GM23338 (cell line): Measurements from ENCODE around the gene PLA2G6. TPM values are rescaled to one million over a fixed set of nuclear protein-coding genes. Genes with fewer than 3 reads are reported as not detected.

Experiments
- ATAC-seq: fragments of 200-7000 bp; cut with Tn5 transposase; 3 replicates; pipeline ENCODE4 v1.9.1; 2020
- DNase-seq: peaks from one replicate; pipeline ENCODE4 v3.0.0-alpha.2; 2015; ENCODE audit warnings: low spot score
- H2AFZ ChIP-seq: fragments of 200-600 bp; sonication (generic); 2 replicates; pipeline ENCODE4 v1.8.0; 2016; ENCODE audit warnings: antibody characterized with exemption, mild to moderate bottlenecking, moderate library complexity
- H3F3A ChIP-seq: fragments of 200-600 bp; sonication (generic); replicated peaks from 2 replicates; pipeline ENCODE4 v1.8.0; 2017; ENCODE audit warnings: antibody characterized with exemption, mixed run types, low read depth
- H3K27ac ChIP-seq: fragments of 200-600 bp; sonication (generic); 2 replicates; pipeline ENCODE4 v1.6.1; 2016; ENCODE audit warnings: low read depth
- H3K27me3 ChIP-seq: fragments of 200-600 bp; sonication (generic); 2 replicates; pipeline ENCODE4 v1.8.0; 2016; ENCODE audit warnings: mild to moderate bottlenecking, mixed run types, moderate library complexity; ENCODE audit not compliant: insufficient read depth
- H3K36me3 ChIP-seq: fragments of 200-600 bp; sonication (generic); 2 replicates; pipeline ENCODE4 v1.8.0; 2016; ENCODE audit warnings: mild to moderate bottlenecking; ENCODE audit not compliant: insufficient read depth
- H3K4me1 ChIP-seq: fragments of 200-600 bp; sonication (generic); 2 replicates; pipeline ENCODE4 v1.8.0; 2016; ENCODE audit warnings: mild to moderate bottlenecking, moderate library complexity; ENCODE audit not compliant: insufficient read depth
- H3K4me2 ChIP-seq: fragments of 200-600 bp; sonication (generic); 2 replicates; pipeline ENCODE4 v1.7.1; 2017; ENCODE audit warnings: mixed run types
- H3K4me3 ChIP-seq: fragments of 200-600 bp; sonication (generic); 2 replicates; pipeline ENCODE4 v1.6.1; 2016; ENCODE audit warnings: mixed run types
- H3K79me2 ChIP-seq: fragments of 200-600 bp; sonication (generic); replicated peaks from 2 replicates; pipeline ENCODE4 v1.8.0; 2017; ENCODE audit warnings: mild to moderate bottlenecking; ENCODE audit not compliant: insufficient read depth
- H3K9me2 ChIP-seq: fragments of 200-600 bp; sonication (generic); 2 replicates; pipeline ENCODE4 v1.8.0; 2017; ENCODE audit not compliant: insufficient read depth
- H4K20me1 ChIP-seq: fragments of 200-600 bp; sonication (generic); replicated peaks from 2 replicates; pipeline ENCODE4 v1.8.0; 2017; ENCODE audit warnings: mild to moderate bottlenecking; ENCODE audit not compliant: insufficient read depth
- H3K27ac Mint-ChIP-seq: 2 replicates; pipeline ENCODE4 v1.8.0; 2020; ENCODE audit warnings: inconsistent platforms, mild to moderate bottlenecking, moderate library complexity, mixed read lengths
- H3K27me3 Mint-ChIP-seq: 3 replicates; pipeline ENCODE4 v1.8.0; 2022; ENCODE audit warnings: low read depth, mild to moderate bottlenecking, moderate library complexity, mixed read lengths, inconsistent platforms; ENCODE audit not compliant: insufficient read depth, poor library complexity
- H3K36me3 Mint-ChIP-seq: 3 replicates; pipeline ENCODE4 v1.8.0; 2021; ENCODE audit warnings: low read depth, mild to moderate bottlenecking, inconsistent platforms, moderate library complexity, mixed read lengths
- H3K4me1 Mint-ChIP-seq: 3 replicates; pipeline ENCODE4 v1.8.0; 2020; ENCODE audit warnings: mild to moderate bottlenecking, inconsistent platforms, mixed read lengths
- H3K4me3 Mint-ChIP-seq: 3 replicates; pipeline ENCODE4 v1.8.0; 2021; ENCODE audit warnings: moderate library complexity, mild to moderate bottlenecking, inconsistent platforms, mixed read lengths
- H3K9me3 Mint-ChIP-seq: 3 replicates; pipeline ENCODE4 v1.8.0; 2020; ENCODE audit warnings: moderate library complexity, mild to moderate bottlenecking, inconsistent platforms, mixed read lengths
- CREB1 ChIP-seq: fragments of 250-450 bp; sonication (Bioruptor Pico); IDR thresholded peaks from 2 replicates; pipeline ENCODE4 v1.5.0; 2020; ENCODE audit warnings: low read depth, mild to moderate bottlenecking, moderate library complexity
- EZH2 ChIP-seq: fragments of 200-600 bp; sonication (generic); IDR thresholded peaks from one replicate; pipeline ENCODE4 v1.8.0; 2017; ENCODE audit warnings: antibody characterized with exemption, mild to moderate bottlenecking, low read depth; ENCODE audit not compliant: unreplicated experiment
- EZH2phosphoT487 ChIP-seq: fragments of 200-600 bp; sonication (generic); IDR thresholded peaks from one replicate; pipeline ENCODE4 v1.8.1; 2018; ENCODE audit warnings: antibody characterized with exemption; ENCODE audit not compliant: unreplicated experiment
- JUNB ChIP-seq: IDR thresholded peaks from one replicate; pipeline ENCODE4 v1.6.1; 2016; ENCODE audit warnings: antibody characterized with exemption; ENCODE audit not compliant: unreplicated experiment
- NANOG ChIP-seq: IDR thresholded peaks from 2 replicates; pipeline ENCODE4 v1.6.1; 2016; ENCODE audit warnings: antibody characterized with exemption, borderline replicate concordance
- POLR2AphosphoS5 ChIP-seq: IDR thresholded peaks from 2 replicates; pipeline ENCODE4 v1.6.1; 2016; ENCODE audit warnings: antibody characterized with exemption, low read depth
- STAT1 ChIP-seq: IDR thresholded peaks from one replicate; pipeline ENCODE4 v1.6.1; 2016; ENCODE audit warnings: antibody characterized with exemption; ENCODE audit not compliant: unreplicated experiment
- ZNF114 ChIP-seq: fragments of 250-450 bp; sonication (Bioruptor Pico); IDR thresholded peaks from 2 replicates; pipeline ENCODE4 v1.5.0; 2020; ENCODE audit warnings: mild to moderate bottlenecking, moderate library complexity
- ZNF331 ChIP-seq: fragments of 250-450 bp; sonication (Bioruptor Pico); IDR thresholded peaks from 2 replicates; pipeline ENCODE4 v1.5.0; 2020; ENCODE audit warnings: low read depth, mild to moderate bottlenecking, moderate library complexity
- polyA plus RNA-seq: library from polyadenylated mRNA; unstranded; fragments of >200 nt; fragmentation: Nextera tagmentation; extraction: Ambion mirVana; gene quantifications from 2 replicates; pipeline ENCODE4 v1.2.1, GENCODE V29; 2016
- total RNA-seq: library from RNA; depleted of rRNA; stranded (reverse); fragments of >200 nt; shearing (Covaris generic); gene quantifications from 2 replicates; pipeline ENCODE4 v1.2.3, GENCODE V29; 2014
- TF ChIP-seq, protein P1 (sequence below): fragments of 250-450 bp; sonication (Bioruptor Pico); IDR thresholded peaks from 2 replicates; pipeline ENCODE4 v1.5.0; 2020; ENCODE audit warnings: mild to moderate bottlenecking, moderate library complexity
- TF ChIP-seq, protein P2 (sequence below): IDR thresholded peaks from one replicate; pipeline ENCODE4 v1.6.1; 2018; ENCODE audit warnings: antibody characterized with exemption; ENCODE audit not compliant: unreplicated experiment
- TF ChIP-seq, protein P3 (sequence below), 2 experiments: fragments of 200-600 bp in 1 of 2; sonication (generic) in 1 of 2; conservative IDR thresholded peaks; 2 replicates each; pipeline versions ENCODE4 v1.5.1 to v1.6.1; 2016 to 2017; ENCODE audit warnings: antibody characterized with exemption in 2 of 2, low read depth in 2 of 2, mild to moderate bottlenecking in 2 of 2, moderate library complexity in 1 of 2
- TF ChIP-seq, protein P4 (sequence below): IDR thresholded peaks from 2 replicates; pipeline ENCODE4 v1.6.1; 2016; ENCODE audit warnings: antibody characterized with exemption

The PLA2G6 gene
- total and polyA plus RNA-seq, 2 experiments from 2014 or later, result 4.5 to 12.6 TPM

- Mint-ChIP-seq H3K36me3 (peaks cover 3% of the 10 kb centered on the region; the same call in 1 of the 3 replicates), H3K9me3 (no peaks in the 10 kb centered on the region), H3K27me3 (peaks cover 3% of the 10 kb centered on the region)
Observed at GRCh38 chr22:38136607-38137006, 45.0 kb downstream of the PLA2G6 start.

More at GRCh38 chr22:38136607-38137006, 45.0 kb downstream of the PLA2G6 start:
- ATAC-seq, result no peak
- Histone ChIP-seq H3K9me2 (no peaks in the 10 kb centered on the region), H3K4me1 (no peaks in the 10 kb centered on the region), H4K20me1 (no peaks in the 10 kb centered on the region), H3F3A (no peaks in the 10 kb centered on the region), H3K4me3 (no peak overlapping the region), H3K36me3 (no peaks in the 10 kb centered on the region), H3K27ac (no peak overlapping the region), H3K4me2 (no peak overlapping the region), H3K79me2 (no peaks in the 10 kb centered on the region), H2AFZ (no peak overlapping the region), H3K27me3 (no peaks in the 10 kb centered on the region)
- no peak overlapping the region for H3K4me3 Mint-ChIP-seq
- no peak overlapping the region for H3K27ac Mint-ChIP-seq
- H3K4me1 Mint-ChIP-seq, result peaks cover 3% of the 10 kb centered on the region; the same call in 1 of the 3 replicates
- TF ChIP-seq ZNF331 (no peak), ZNF114 (no peak), JUNB (no peak), EZH2 (no peak), STAT1 (no peak), NANOG (no peak), CREB1 (CRISPR knock-in tag) (no peak), EZH2phosphoT487 (no peak), POLR2AphosphoS5 (no peak)
- TF ChIP-seq, protein P1, sequence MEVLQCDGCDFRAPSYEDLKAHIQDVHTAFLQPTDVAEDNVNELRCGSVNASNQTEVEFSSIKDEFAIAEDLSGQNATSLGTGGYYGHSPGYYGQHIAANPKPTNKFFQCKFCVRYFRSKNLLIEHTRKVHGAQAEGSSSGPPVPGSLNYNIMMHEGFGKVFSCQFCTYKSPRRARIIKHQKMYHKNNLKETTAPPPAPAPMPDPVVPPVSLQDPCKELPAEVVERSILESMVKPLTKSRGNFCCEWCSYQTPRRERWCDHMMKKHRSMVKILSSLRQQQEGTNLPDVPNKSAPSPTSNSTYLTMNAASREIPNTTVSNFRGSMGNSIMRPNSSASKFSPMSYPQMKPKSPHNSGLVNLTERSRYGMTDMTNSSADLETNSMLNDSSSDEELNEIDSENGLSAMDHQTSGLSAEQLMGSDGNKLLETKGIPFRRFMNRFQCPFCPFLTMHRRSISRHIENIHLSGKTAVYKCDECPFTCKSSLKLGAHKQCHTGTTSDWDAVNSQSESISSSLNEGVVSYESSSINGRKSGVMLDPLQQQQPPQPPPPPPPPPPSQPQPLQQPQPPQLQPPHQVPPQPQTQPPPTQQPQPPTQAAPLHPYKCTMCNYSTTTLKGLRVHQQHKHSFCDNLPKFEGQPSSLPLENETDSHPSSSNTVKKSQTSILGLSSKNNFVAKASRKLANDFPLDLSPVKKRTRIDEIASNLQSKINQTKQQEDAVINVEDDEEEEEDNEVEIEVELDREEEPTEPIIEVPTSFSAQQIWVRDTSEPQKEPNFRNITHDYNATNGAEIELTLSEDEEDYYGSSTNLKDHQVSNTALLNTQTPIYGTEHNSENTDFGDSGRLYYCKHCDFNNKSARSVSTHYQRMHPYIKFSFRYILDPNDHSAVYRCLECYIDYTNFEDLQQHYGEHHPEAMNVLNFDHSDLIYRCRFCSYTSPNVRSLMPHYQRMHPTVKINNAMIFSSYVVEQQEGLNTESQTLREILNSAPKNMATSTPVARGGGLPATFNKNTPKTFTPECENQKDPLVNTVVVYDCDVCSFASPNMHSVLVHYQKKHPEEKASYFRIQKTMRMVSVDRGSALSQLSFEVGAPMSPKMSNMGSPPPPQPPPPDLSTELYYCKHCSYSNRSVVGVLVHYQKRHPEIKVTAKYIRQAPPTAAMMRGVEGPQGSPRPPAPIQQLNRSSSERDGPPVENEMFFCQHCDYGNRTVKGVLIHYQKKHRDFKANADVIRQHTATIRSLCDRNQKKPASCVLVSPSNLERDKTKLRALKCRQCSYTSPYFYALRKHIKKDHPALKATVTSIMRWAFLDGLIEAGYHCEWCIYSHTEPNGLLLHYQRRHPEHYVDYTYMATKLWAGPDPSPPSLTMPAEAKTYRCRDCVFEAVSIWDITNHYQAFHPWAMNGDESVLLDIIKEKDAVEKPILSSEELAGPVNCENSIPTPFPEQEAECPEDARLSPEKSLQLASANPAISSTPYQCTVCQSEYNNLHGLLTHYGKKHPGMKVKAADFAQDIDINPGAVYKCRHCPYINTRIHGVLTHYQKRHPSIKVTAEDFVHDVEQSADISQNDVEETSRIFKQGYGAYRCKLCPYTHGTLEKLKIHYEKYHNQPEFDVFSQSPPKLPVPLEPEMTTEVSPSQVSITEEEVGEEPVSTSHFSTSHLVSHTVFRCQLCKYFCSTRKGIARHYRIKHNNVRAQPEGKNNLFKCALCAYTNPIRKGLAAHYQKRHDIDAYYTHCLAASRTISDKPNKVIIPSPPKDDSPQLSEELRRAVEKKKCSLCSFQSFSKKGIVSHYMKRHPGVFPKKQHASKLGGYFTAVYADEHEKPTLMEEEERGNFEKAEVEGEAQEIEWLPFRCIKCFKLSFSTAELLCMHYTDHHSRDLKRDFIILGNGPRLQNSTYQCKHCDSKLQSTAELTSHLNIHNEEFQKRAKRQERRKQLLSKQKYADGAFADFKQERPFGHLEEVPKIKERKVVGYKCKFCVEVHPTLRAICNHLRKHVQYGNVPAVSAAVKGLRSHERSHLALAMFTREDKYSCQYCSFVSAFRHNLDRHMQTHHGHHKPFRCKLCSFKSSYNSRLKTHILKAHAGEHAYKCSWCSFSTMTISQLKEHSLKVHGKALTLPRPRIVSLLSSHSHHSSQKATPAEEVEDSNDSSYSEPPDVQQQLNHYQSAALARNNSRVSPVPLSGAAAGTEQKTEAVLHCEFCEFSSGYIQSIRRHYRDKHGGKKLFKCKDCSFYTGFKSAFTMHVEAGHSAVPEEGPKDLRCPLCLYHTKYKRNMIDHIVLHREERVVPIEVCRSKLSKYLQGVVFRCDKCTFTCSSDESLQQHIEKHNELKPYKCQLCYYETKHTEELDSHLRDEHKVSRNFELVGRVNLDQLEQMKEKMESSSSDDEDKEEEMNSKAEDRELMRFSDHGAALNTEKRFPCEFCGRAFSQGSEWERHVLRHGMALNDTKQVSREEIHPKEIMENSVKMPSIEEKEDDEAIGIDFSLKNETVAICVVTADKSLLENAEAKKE (CRISPR knock-in tag), result no peak
- TF ChIP-seq, protein P2, sequence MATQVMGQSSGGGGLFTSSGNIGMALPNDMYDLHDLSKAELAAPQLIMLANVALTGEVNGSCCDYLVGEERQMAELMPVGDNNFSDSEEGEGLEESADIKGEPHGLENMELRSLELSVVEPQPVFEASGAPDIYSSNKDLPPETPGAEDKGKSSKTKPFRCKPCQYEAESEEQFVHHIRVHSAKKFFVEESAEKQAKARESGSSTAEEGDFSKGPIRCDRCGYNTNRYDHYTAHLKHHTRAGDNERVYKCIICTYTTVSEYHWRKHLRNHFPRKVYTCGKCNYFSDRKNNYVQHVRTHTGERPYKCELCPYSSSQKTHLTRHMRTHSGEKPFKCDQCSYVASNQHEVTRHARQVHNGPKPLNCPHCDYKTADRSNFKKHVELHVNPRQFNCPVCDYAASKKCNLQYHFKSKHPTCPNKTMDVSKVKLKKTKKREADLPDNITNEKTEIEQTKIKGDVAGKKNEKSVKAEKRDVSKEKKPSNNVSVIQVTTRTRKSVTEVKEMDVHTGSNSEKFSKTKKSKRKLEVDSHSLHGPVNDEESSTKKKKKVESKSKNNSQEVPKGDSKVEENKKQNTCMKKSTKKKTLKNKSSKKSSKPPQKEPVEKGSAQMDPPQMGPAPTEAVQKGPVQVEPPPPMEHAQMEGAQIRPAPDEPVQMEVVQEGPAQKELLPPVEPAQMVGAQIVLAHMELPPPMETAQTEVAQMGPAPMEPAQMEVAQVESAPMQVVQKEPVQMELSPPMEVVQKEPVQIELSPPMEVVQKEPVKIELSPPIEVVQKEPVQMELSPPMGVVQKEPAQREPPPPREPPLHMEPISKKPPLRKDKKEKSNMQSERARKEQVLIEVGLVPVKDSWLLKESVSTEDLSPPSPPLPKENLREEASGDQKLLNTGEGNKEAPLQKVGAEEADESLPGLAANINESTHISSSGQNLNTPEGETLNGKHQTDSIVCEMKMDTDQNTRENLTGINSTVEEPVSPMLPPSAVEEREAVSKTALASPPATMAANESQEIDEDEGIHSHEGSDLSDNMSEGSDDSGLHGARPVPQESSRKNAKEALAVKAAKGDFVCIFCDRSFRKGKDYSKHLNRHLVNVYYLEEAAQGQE, result no peak
- TF ChIP-seq, protein P3, sequence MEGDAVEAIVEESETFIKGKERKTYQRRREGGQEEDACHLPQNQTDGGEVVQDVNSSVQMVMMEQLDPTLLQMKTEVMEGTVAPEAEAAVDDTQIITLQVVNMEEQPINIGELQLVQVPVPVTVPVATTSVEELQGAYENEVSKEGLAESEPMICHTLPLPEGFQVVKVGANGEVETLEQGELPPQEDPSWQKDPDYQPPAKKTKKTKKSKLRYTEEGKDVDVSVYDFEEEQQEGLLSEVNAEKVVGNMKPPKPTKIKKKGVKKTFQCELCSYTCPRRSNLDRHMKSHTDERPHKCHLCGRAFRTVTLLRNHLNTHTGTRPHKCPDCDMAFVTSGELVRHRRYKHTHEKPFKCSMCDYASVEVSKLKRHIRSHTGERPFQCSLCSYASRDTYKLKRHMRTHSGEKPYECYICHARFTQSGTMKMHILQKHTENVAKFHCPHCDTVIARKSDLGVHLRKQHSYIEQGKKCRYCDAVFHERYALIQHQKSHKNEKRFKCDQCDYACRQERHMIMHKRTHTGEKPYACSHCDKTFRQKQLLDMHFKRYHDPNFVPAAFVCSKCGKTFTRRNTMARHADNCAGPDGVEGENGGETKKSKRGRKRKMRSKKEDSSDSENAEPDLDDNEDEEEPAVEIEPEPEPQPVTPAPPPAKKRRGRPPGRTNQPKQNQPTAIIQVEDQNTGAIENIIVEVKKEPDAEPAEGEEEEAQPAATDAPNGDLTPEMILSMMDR (conservative IDR thresholded peaks at IDR 0.05; ENCODE audit: low read depth in 2 of 2), result no peak
- TF ChIP-seq, protein P4, sequence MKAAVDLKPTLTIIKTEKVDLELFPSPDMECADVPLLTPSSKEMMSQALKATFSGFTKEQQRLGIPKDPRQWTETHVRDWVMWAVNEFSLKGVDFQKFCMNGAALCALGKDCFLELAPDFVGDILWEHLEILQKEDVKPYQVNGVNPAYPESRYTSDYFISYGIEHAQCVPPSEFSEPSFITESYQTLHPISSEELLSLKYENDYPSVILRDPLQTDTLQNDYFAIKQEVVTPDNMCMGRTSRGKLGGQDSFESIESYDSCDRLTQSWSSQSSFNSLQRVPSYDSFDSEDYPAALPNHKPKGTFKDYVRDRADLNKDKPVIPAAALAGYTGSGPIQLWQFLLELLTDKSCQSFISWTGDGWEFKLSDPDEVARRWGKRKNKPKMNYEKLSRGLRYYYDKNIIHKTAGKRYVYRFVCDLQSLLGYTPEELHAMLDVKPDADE, result no peak
- no peak for DNase-seq
